GM21526 (cell line): Measurements from ENCODE around the gene COPB2.
A peak's percentile ranks its signal among the peaks of the same experiment; 100 is the strongest.
"Not testable (repeated sequence)": the region's sequence is repeated elsewhere in the genome, so short reads cannot be mapped to it uniquely, and the experiment has no call there.

Source experiments
- ATAC-seq: cut with Tn5 transposase; IDR thresholded peaks from one replicate; pipeline ENCODE4 v1.9.1; 2021; ENCODE audit warnings: moderate library complexity; ENCODE audit not compliant: unreplicated experiment, low FRiP score

COPB2 gene

DNA sequence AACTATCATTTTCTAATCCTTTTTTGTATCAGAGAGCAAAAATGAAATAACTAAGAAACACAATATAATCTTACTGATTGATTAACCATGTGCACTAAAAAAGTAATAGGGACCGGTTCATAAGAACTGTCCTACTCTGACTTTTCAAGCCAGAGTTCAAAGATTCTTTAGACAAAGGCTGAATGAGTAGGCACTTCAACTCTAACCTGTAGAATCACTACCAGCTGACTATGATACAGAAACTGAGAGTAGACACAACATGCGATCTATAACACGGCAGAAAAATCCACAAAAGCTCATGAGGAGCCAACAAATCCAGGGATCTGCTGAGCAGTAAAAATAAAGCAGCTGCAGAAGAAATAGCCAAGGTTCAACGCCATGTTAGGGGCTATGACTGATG, 8.9 kb downstream of the COPB2 start:
- ATAC-seq, result no peak

DNA sequence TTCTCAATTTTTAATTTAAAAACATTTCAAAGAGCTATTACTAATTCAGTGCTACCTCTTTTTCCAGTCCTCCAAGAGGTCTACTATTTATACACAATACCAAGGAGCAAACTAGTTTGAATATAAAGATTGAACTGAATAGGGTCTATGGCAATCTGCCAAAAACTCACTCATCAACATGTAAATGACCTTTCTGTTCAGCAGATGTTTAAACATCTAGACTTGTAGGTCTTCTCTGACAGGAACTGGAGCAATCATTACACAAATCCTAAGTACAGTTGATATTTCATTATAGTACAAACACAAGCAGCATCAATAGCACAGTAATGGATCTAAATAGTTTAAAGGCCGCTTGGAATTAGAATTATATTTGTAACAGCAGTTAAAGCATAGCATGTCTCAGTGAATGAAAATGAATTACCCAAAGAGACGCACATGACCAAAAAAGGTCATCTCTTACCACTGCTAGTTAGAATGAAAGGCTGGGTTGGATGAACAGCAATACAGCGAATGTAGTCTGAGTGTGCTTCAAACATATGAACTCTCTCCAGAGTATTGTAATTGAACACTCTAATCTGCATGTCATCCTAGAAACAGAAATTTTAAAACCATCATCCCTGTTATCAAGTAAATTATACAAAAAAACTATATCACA, 10.7 kb downstream of the COPB2 start:
- no peak for ATAC-seq

GRCh38 chr3:139377378-139377777, 12.1 kb downstream of the COPB2 start:
- ATAC-seq, result no peak

- ATAC-seq, result no peak
These were observed 15.3 kb downstream of the COPB2 start for GRCh38 chr3:139374099-139374498.

DNA sequence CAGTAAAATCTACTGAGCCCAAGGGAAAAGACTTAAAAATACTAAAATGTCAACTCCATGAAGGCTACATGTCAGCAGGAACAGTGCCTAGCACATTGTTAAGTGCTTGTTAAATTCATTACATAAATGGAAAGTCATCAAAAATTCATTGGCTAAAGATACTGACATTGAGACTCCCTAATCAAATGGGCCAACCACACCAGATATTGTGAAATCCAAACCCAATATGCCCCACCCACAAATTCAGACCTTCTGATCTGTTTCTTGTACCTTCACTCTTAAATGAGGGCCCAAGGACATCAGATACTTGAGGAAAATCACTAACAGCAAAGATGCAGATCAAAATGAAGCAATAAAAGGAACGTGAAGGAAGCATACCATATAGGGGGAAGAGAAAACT, 24.9 kb downstream of the COPB2 start:
- no peak for ATAC-seq

GRCh38 chr3:139361276-139361675, 28.2 kb downstream of the COPB2 start:
- ATAC-seq, result no peak

GRCh38 chr3:139358841-139359562, 30.4 kb downstream of the COPB2 start:
- no peak for ATAC-seq

GRCh38 chr3:139357899-139358298, 31.5 kb downstream of the COPB2 start:
- ATAC-seq, result peak; percentile 60

DNA sequence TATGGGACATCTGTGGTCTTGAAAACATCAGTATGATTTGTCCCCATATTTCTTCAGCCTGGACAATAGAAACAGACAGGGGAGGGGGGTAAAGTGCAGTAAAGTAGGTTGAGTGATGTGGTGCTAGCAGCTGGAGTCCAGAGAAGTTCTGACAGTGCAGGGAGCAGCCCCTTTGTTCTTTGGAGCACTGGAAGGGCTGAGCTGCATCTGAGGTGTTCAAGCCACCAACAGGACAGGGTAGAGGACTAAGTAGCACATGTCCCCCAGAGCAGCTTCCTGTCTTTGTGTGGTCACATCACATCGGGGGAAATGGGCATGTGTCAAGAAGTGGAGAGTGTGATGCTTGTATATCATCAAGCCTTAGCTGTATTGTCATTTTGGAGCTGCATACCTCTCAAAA, 33.6 kb downstream of the COPB2 start:
- no peak for ATAC-seq

DNA sequence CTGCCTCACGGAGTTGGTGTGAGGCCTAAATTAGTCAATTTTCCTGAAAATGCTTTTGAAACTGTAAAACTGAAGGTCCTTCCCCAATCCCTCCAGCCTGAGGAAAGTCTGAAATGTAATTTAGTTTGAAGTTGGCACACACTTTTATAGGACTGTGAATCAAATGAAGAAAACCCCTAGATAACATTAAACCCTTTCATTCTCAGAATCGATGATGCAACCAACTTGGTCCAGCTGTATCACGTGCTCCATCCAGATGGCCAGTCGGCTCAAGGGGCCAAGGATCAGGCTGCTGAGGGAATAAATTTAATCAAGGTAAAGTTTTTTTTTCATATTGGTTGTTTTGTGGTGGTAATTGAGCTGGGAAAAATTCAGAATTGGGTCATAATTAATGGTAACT, 34.0 kb downstream of the COPB2 start:
- ATAC-seq, result no peak

GRCh38 chr3:139354661-139355060, 34.8 kb downstream of the COPB2 start:
- ATAC-seq, result no peak

DNA sequence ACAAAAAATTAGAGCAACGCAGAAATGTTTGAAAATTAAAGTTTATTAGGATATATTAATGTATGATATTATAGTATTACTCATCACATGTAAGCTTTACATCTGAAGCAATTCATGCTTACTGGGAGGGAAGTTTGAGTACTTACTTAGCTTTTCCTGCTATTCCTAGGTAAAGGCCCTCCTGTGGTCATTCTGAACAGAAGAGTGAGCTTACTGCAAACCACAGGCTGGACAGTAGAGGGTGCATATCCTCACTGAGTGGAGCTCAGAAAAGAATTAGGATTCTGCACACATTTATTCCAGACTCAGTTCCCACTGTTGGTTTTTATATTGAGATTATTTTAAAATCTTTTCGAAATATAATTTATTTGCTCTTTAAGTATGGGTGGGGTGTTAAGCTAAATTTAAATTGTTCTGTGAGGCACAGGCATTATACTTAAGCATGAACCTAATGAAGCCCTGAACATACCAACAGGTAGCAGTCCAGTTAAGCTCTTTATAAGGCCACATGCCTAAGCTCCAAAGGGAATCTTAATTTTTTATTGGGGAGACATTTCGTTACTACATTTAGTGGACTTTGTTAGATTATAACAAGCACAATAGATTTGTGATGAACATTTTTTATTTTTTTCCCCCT, 35.4 kb downstream of the COPB2 start:
- no peak for ATAC-seq

DNA sequence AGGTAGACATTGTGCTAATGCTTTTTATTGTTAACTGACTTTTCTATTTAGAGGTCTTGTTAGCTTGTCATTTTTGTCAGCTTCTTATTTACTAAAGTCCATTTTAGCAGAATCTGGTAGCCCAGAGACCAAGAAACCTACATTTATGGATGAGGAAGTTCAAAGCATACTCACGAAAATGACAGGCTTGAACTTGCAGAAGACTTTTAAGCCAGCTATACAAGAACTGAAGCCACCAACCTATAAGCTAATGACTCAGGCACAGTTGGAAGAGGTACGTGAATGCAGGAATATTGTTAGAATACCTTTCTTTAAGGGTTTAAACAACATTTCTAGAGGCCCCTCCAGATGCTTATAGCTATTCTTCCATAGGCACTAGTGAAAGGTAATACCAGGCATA, 42.7 kb downstream of the COPB2 start:
- no peak for ATAC-seq

DNA sequence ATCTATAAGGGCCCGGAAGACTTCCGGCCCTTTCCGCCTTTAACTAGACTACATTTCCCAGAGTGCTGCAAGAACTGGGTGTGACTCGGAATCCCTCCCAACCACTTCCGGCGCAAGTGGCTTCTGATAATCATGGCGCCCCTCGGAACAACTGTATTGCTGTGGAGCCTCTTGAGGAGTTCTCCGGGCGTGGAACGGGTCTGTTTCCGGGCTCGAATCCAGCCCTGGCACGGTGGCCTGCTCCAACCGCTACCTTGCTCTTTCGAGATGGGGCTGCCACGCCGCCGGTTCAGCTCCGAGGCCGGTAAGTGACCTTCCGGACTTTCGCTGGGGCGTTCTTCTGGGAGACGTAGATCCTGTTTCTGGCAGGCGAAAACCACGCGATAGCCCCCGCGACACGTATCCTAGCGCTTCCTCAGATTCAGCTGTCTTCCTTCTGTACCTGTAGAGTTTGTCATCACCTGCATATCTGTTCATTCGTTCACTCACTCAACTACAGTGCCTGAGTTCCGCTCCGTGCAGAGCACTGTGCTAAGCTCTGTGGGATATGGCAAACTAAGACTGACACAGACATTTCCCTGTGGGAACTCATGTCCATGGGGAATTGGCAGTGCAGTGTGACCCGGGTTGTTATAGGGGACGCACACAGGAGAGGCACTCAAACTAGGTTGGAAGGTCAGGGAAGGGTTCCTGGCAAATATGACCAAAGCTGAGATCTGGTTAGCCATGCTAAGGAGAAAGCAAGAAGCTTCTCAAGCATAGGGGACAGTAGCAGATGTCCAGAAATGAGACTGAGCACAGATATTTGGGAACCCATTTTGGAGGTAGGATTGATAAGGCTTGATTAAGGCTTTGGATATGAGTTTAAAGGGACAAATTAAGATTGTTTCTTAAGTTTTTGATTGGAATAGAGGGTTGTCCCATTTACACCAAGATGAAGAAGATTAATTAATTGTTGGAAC, 45.3 kb downstream of the COPB2 start, which contains the start of gene MRPS22:
MRPS22 (plus strand) TSS at position 126 of the 962 bp plus-strand sequence; CDS start at position 133, 7 bp downstream.
- peak; percentile 96 for ATAC-seq

GRCh38 chr3:139342054-139342453, 47.4 kb downstream of the COPB2 start:
- no peak for ATAC-seq

DNA sequence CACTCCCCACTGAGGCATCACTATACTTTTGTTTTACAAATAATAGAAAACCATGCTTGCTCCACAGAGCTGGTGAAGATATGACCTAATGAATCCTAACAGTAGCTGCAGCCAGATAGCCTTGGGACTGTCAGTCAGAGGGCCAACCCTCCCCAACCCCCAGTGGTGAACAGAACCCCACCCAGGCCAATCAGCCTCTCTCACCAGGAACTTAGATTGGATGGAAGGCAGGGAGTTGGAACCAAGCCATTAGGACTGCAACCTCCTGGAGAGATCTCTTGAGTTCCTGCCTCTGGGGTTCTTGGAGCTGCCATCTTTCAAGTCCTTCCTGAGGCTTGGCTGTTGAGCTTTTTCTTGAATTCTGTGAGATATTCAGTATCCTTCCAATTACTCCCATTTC, 48.7 kb downstream of the COPB2 start:
- ATAC-seq, result no peak

- ATAC-seq, result no peak
These were observed 50.1 kb downstream of the COPB2 start for GRCh38 chr3:139339219-139339906.

- ATAC-seq, result no peak
These were observed 51.0 kb downstream of the COPB2 start for GRCh38 chr3:139338405-139338804.

DNA sequence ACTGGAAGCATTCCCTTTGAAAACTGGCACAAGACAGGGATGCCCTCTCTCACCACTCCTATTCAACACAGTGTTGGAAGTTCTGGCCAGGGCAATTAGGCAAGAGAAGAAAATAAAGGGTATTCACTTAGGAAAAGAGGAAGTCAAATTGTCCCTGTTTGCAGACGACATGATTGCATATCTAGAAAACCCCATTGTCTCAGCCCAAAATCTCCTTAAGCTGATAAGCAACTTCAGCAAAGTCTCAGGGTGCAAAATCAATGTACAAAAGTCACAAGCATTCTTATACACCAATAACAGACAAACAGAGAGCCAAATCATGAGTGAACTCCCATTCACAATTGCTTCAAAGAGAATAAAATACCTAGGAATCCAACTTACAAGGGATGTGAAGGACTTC, 54.8 kb downstream of the COPB2 start:
- not testable (repeated sequence) for ATAC-seq

- no peak for ATAC-seq
These were observed 57.4 kb downstream of the COPB2 start for GRCh38 chr3:139332092-139332491.
